Chondrocyte (in vitro differentiated cells): ENCODE data around the gene GLTP. TPM values are rescaled to one million over a fixed set of nuclear protein-coding genes. Genes with fewer than 3 reads are reported as not detected.

Source experiments
- DNase-seq: peaks from one replicate; pipeline ENCODE4 v3.0.0; 2021; ENCODE audit warnings: mixed read lengths, low spot score
- H3K27ac Mint-ChIP-seq: one replicate; pipeline ENCODE4 v1.8.0; 2021; ENCODE audit warnings: mild to moderate bottlenecking, moderate library complexity, mixed read lengths; ENCODE audit not compliant: unreplicated experiment
- H3K27me3 Mint-ChIP-seq: 2 replicates; pipeline ENCODE4 v1.8.0; 2021; ENCODE audit warnings: low read depth, mixed read lengths
- H3K36me3 Mint-ChIP-seq: 2 replicates; pipeline ENCODE4 v1.8.0; 2021; ENCODE audit warnings: low read depth, mixed read lengths
- H3K4me1 Mint-ChIP-seq: 2 replicates; pipeline ENCODE4 v1.8.0; 2021; ENCODE audit warnings: low read depth, mild to moderate bottlenecking, mixed read lengths
- H3K4me3 Mint-ChIP-seq: one replicate; pipeline ENCODE4 v1.8.0; 2021; ENCODE audit warnings: mild to moderate bottlenecking, moderate library complexity, mixed read lengths; ENCODE audit not compliant: unreplicated experiment
- H3K9me3 Mint-ChIP-seq: 2 replicates; pipeline ENCODE4 v1.8.0; 2021; ENCODE audit warnings: low read depth, mixed read lengths
- CTCF ChIP-seq: fragments of 200-600 bp; sonication (generic); IDR thresholded peaks from 2 replicates; pipeline ENCODE4 v1.5.0; 2021; ENCODE audit warnings: antibody characterized with exemption, mild to moderate bottlenecking, moderate library complexity
- total RNA-seq: library from RNA; stranded (reverse); gene quantifications from 3 replicates; pipeline ENCODE4 v1.2.1, GENCODE V29; 2021

Gene GLTP
- total RNA-seq, 1 donor from 2014 or later, result 40.7 TPM

GRCh38 chr12:109876406-109876805, 3.9 kb downstream of the GLTP start:
- TF ChIP-seq CTCF, result no peak
- DNase-seq, result no peak
- peaks cover 49% of the 10 kb centered on the region for H3K4me1 Mint-ChIP-seq
- H3K27ac Mint-ChIP-seq, result no peak overlapping the region
- H3K36me3 Mint-ChIP-seq, result no peaks in the 10 kb centered on the region
- H3K27me3 Mint-ChIP-seq, result no peaks in the 10 kb centered on the region
- H3K9me3 Mint-ChIP-seq, result no peaks in the 10 kb centered on the region
- no peak overlapping the region for H3K4me3 Mint-ChIP-seq

DNA sequence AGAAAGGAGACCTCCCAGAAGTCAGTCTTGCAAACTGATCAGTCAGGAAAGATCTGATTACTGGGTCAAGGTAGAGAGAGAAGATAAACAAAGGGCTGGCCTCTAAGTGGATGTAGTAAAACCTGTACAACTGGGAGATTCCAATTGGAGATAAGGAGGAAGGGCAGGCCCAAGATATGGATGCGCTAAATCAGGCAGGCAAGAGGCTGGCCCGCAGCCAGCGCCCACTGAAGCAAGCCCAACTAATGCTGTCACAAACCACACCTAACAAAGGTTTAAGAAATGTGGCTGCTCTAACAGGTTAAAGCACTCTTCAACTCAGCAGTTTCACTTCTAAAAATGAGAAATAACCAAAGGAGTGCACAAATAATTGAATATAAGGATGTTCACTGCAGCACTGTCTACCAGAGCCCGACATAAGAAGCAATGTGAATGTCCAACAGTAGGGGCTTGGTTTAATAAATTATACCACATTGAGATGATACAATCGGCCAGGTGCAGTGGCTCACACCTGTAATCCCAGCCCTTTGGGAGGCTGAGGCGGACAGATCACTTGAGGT, 4.7 kb downstream of the GLTP start:
- H3K4me1 Mint-ChIP-seq, result peaks cover 43% of the 10 kb centered on the region
- no peak for DNase-seq
- H3K9me3 Mint-ChIP-seq, result no peaks in the 10 kb centered on the region
- no peak for TF ChIP-seq CTCF
- no peaks in the 10 kb centered on the region for H3K27me3 Mint-ChIP-seq
- peak overlapping the region; percentile 53 for H3K27ac Mint-ChIP-seq
- no peak overlapping the region for H3K4me3 Mint-ChIP-seq
- H3K36me3 Mint-ChIP-seq, result no peaks in the 10 kb centered on the region

DNA sequence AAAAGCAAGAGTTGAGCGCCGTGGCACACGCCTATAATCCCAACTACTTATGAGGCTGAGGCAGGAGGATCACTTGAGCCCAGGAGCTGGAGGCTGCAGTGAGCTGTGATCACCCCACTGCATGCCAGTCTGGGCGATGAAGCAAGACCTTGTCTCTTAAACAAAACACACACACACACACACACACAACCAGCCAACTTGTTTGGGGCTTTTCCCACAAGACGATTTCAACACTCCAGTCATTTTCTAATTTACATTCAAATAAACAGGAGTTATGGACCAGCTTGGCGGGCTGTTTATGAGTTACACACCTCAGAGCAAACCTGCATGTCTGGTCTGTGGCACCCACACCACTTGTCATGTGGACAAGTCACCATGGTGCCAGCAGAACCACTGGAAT, 6.7 kb downstream of the GLTP start:
- no peak for DNase-seq
- Mint-ChIP-seq H3K4me3 (no peak overlapping the region), H3K9me3 (no peaks in the 10 kb centered on the region), H3K27me3 (no peaks in the 10 kb centered on the region), H3K36me3 (no peaks in the 10 kb centered on the region), H3K4me1 (peaks cover 32% of the 10 kb centered on the region), H3K27ac (no peak overlapping the region)
- no peak for TF ChIP-seq CTCF

DNA sequence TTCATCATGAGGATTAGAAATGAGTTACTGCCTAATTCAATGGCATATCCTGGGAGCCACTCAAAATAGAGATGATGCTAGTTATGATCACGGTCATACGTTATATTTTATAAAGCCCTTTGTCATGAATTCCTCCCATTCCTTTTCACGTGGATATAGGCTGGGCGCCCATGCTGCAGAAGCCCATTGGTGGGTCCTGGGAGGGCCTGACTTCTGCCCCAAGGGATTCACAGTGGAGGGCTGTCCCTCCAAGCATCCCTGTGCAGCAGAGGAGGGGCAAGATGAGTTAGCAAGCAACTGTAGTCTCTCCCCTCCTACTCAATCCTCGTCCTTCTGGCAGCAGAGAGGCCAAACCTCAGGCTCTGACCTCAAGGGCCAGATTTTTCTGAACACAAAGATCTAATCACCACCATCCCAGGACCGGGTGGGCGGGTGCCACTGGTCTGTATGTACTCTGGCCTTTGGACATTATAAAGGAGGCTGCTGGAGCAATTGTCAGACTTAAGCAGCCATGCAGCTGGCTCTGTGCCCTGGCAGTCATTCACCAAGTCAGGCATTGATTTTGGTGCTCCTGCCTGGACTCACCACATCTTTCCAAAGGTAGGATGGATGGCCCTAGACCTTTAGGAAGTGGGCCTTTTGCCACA, 8.6 kb downstream of the GLTP start:
- peaks cover 17% of the 10 kb centered on the region for H3K4me1 Mint-ChIP-seq
- DNase-seq, result no peak

GRCh38 chr12:109870648-109871047, 9.7 kb downstream of the GLTP start:
- Mint-ChIP-seq H3K36me3 (no peaks in the 10 kb centered on the region), H3K27ac (no peak overlapping the region)

More for the DNA sequence above, 8.6 kb downstream of the GLTP start:
- Mint-ChIP-seq H3K4me3 (no peak overlapping the region), H3K27ac (no peak overlapping the region), H3K27me3 (no peaks in the 10 kb centered on the region), H3K36me3 (no peaks in the 10 kb centered on the region), H3K9me3 (no peaks in the 10 kb centered on the region)
- TF ChIP-seq CTCF, result no peak

More at GRCh38 chr12:109870648-109871047, 9.7 kb downstream of the GLTP start:
- no peak for DNase-seq
- Mint-ChIP-seq H3K4me1 (peaks cover 15% of the 10 kb centered on the region), H3K9me3 (no peaks in the 10 kb centered on the region), H3K27me3 (no peaks in the 10 kb centered on the region), H3K4me3 (no peak overlapping the region)
- TF ChIP-seq CTCF, result no peak
